SH-SY5Y (cell line): ENCODE results near the gene CYTH3.

Experiments used
- GATA2 ChIP-seq: IDR thresholded peaks from 2 replicates; pipeline ENCODE4 v1.6.1; 2011; ENCODE audit warnings: mild to moderate bottlenecking, low read depth, low read length
- GATA3 ChIP-seq: IDR thresholded peaks from 2 replicates; pipeline ENCODE4 v1.6.1; 2011; ENCODE audit warnings: low read depth, mild to moderate bottlenecking, low read length, moderate library complexity

CYTH3 gene

GRCh38 chr7:6271060-6271658 lies 1.3 kb downstream of the CYTH3 start:
- TF ChIP-seq GATA2 (no peak), GATA3 (no peak)

- no peak for TF ChIP-seq GATA2
- no peak for TF ChIP-seq GATA3
Measured at GRCh38 chr7:6269527-6269926, 2.9 kb downstream of the CYTH3 start.

GRCh38 chr7:6268907-6269306 lies 3.5 kb downstream of the CYTH3 start:
- TF ChIP-seq GATA2 (no peak), GATA3 (no peak)

- TF ChIP-seq GATA2: no peak
- TF ChIP-seq GATA3: no peak
Measured at GRCh38 chr7:6268023-6268900, 4.2 kb downstream of the CYTH3 start.

GRCh38 chr7:6266699-6267098 lies 5.7 kb downstream of the CYTH3 start:
- TF ChIP-seq GATA3 (no peak), GATA2 (no peak)

GRCh38 chr7:6262221-6262620 lies 10.2 kb downstream of the CYTH3 start:
- TF ChIP-seq GATA2 (no peak), GATA3 (no peak)

- peak; percentile 35; the same call in 1 of the 2 replicates for TF ChIP-seq GATA2
- peak; percentile 75 for TF ChIP-seq GATA3
Measured at GRCh38 chr7:6261699-6262098, 10.7 kb downstream of the CYTH3 start.

- TF ChIP-seq GATA3 (no peak), GATA2 (no peak)
Measured at GRCh38 chr7:6260291-6261187, 11.9 kb downstream of the CYTH3 start.

- TF ChIP-seq GATA2 (no peak), GATA3 (no peak)
Measured at GRCh38 chr7:6259257-6259656, 13.2 kb downstream of the CYTH3 start.

- TF ChIP-seq GATA2: no peak
- TF ChIP-seq GATA3: no peak
Measured at GRCh38 chr7:6258440-6259182, 13.8 kb downstream of the CYTH3 start.

GRCh38 chr7:6257675-6258074 lies 14.7 kb downstream of the CYTH3 start:
- TF ChIP-seq GATA2: no peak
- no peak for TF ChIP-seq GATA3

- TF ChIP-seq GATA3 (no peak), GATA2 (no peak)
Measured at GRCh38 chr7:6256677-6257535, 15.5 kb downstream of the CYTH3 start.

- no peak for TF ChIP-seq GATA3
- TF ChIP-seq GATA2: no peak
Measured at GRCh38 chr7:6256109-6256483, 16.3 kb downstream of the CYTH3 start.

GRCh38 chr7:6254866-6255265 lies 17.6 kb downstream of the CYTH3 start:
- TF ChIP-seq GATA2 (no peak), GATA3 (no peak)

GRCh38 chr7:6252748-6253147 lies 19.7 kb downstream of the CYTH3 start:
- TF ChIP-seq GATA2 (no peak), GATA3 (no peak)
